Measurements from ENCODE around the gene SCD5.

DNA sequence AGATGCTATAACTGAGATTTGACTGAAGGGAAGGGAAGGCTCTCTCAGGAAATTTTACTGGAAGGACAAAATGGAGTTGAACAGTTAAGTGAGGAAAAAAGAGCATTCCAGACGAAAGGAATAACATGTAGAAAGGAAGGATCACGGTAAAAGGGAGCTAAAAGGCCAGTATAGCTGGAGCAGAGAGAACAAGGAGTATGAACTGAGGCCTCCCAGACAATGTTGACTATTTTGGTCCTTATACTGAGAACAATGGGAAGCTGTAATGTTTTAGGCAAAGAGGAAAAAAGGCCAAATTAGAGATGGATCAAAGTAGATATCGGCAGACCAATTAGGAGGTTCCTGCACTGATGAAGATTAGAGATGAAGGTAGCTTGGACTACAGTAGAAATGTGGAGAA is 26.8 kb upstream of the SCD5 start:
- TF ChIP-seq, protein P1, sequence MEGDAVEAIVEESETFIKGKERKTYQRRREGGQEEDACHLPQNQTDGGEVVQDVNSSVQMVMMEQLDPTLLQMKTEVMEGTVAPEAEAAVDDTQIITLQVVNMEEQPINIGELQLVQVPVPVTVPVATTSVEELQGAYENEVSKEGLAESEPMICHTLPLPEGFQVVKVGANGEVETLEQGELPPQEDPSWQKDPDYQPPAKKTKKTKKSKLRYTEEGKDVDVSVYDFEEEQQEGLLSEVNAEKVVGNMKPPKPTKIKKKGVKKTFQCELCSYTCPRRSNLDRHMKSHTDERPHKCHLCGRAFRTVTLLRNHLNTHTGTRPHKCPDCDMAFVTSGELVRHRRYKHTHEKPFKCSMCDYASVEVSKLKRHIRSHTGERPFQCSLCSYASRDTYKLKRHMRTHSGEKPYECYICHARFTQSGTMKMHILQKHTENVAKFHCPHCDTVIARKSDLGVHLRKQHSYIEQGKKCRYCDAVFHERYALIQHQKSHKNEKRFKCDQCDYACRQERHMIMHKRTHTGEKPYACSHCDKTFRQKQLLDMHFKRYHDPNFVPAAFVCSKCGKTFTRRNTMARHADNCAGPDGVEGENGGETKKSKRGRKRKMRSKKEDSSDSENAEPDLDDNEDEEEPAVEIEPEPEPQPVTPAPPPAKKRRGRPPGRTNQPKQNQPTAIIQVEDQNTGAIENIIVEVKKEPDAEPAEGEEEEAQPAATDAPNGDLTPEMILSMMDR (conservative IDR thresholded peaks at IDR 0.05): no peak
- TF ChIP-seq ZFX (IDR thresholded peaks at IDR 0.05): no peak
